ENCODE data around the gene PALLD. TPM values are rescaled to one million over a fixed set of nuclear protein-coding genes. Genes with fewer than 3 reads are reported as not detected.

The PALLD gene
- polyA plus RNA-seq, 1 donor from 2014 or later: 20.5 TPM

GRCh38 chr4:168857009-168857408 is 360.2 kb downstream of the PALLD start:
- Histone ChIP-seq H3K79me2 (replicated peaks; ENCODE audit: insufficient read depth, low read length) (peaks cover 94% of the 10 kb centered on the region), H3K9me2 (ENCODE audit: insufficient read depth, low read length) (no peaks in the 10 kb centered on the region), H3K27me3 (ENCODE audit: insufficient read depth, low read depth, low read length) (no peaks in the 10 kb centered on the region), H3K4me3 (ENCODE audit: low read length) (no peak overlapping the region), H3F3A (ENCODE audit: insufficient read depth, low read length, poor library complexity, severe bottlenecking) (no peaks in the 10 kb centered on the region), H3K27ac (ENCODE audit: low read length) (no peak overlapping the region), H3K9me3 (ENCODE audit: low read length) (no peaks in the 10 kb centered on the region), H3K4me2 (ENCODE audit: low read length) (no peak overlapping the region), H4K20me1 (ENCODE audit: insufficient read depth) (no peaks in the 10 kb centered on the region), H3K9ac (ENCODE audit: low read length) (no peak overlapping the region), H2AFZ (ENCODE audit: low read depth, low read length) (no peak overlapping the region), H3K36me3 (ENCODE audit: insufficient read depth, low read length) (no peaks in the 10 kb centered on the region)
- TF ChIP-seq SMC3 (conservative IDR thresholded peaks at IDR 0.05; ENCODE audit: poor library complexity): no peak
- TF ChIP-seq CTCF (IDR thresholded peaks at IDR 0.05; ENCODE audit: poor library complexity, severe bottlenecking): no peak
- TF ChIP-seq RAD21 (conservative IDR thresholded peaks at IDR 0.05): no peak
- TF ChIP-seq POLR2AphosphoS5 (IDR thresholded peaks at IDR 0.05): no peak
- no peak for TF ChIP-seq REST (IDR thresholded peaks at IDR 0.05; ENCODE audit: borderline replicate concordance)
- no peak for TF ChIP-seq TAF1 (IDR thresholded peaks at IDR 0.05; ENCODE audit: low read depth)
- no peak for TF ChIP-seq MXI1 (conservative IDR thresholded peaks at IDR 0.05; ENCODE audit: poor library complexity, severe bottlenecking)
- TF ChIP-seq EP300 (conservative IDR thresholded peaks at IDR 0.05; ENCODE audit: poor library complexity, severe bottlenecking): no peak
- TF ChIP-seq EZH2 (IDR thresholded peaks at IDR 0.05; ENCODE audit: borderline replicate concordance, insufficient read depth, low read length, poor library complexity, severe bottlenecking): no peak

GRCh38 chr4:168857546-168858314 is 360.9 kb downstream of the PALLD start:
- TF ChIP-seq POLR2AphosphoS5 (IDR thresholded peaks at IDR 0.05) (no peak), SMC3 (conservative IDR thresholded peaks at IDR 0.05; ENCODE audit: poor library complexity) (no peak), EZH2 (IDR thresholded peaks at IDR 0.05; ENCODE audit: borderline replicate concordance, insufficient read depth, low read length, poor library complexity, severe bottlenecking) (no peak), TAF1 (IDR thresholded peaks at IDR 0.05; ENCODE audit: low read depth) (no peak), REST (IDR thresholded peaks at IDR 0.05; ENCODE audit: borderline replicate concordance) (no peak), MXI1 (conservative IDR thresholded peaks at IDR 0.05; ENCODE audit: poor library complexity, severe bottlenecking) (no peak), CTCF (IDR thresholded peaks at IDR 0.05; ENCODE audit: poor library complexity, severe bottlenecking) (no peak), RAD21 (conservative IDR thresholded peaks at IDR 0.05) (no peak), EP300 (conservative IDR thresholded peaks at IDR 0.05; ENCODE audit: poor library complexity, severe bottlenecking) (no peak)
- no peak overlapping the region for H3K27ac ChIP-seq (ENCODE audit: low read length)
- no peak overlapping the region for H3K9ac ChIP-seq (ENCODE audit: low read length)
- no peak overlapping the region for H3K4me3 ChIP-seq (ENCODE audit: low read length)
- H4K20me1 ChIP-seq (ENCODE audit: insufficient read depth): no peaks in the 10 kb centered on the region
- no peaks in the 10 kb centered on the region for H3K9me3 ChIP-seq (ENCODE audit: low read length)
- no peaks in the 10 kb centered on the region for H3K9me2 ChIP-seq (ENCODE audit: insufficient read depth, low read length)
- H2AFZ ChIP-seq (ENCODE audit: low read depth, low read length): no peak overlapping the region
- H3F3A ChIP-seq (ENCODE audit: insufficient read depth, low read length, poor library complexity, severe bottlenecking): no peaks in the 10 kb centered on the region
- H3K79me2 ChIP-seq (replicated peaks; ENCODE audit: insufficient read depth, low read length): peaks cover 95% of the 10 kb centered on the region
- H3K4me2 ChIP-seq (ENCODE audit: low read length): no peak overlapping the region
- H3K27me3 ChIP-seq (ENCODE audit: insufficient read depth, low read depth, low read length): no peaks in the 10 kb centered on the region
- H3K36me3 ChIP-seq (ENCODE audit: insufficient read depth, low read length): no peaks in the 10 kb centered on the region
